ENCODE measurements around the gene LHB. TPM values are rescaled to one million over a fixed set of nuclear protein-coding genes. Genes with fewer than 3 reads are reported as not detected.
A peak's percentile ranks its signal among the peaks of the same experiment; 100 is the strongest.
"Not testable (repeated sequence)": the region's sequence is repeated elsewhere in the genome, so short reads cannot be mapped to it uniquely, and the experiment has no call there.

The LHB gene
- total RNA-seq: not detected

DNA sequence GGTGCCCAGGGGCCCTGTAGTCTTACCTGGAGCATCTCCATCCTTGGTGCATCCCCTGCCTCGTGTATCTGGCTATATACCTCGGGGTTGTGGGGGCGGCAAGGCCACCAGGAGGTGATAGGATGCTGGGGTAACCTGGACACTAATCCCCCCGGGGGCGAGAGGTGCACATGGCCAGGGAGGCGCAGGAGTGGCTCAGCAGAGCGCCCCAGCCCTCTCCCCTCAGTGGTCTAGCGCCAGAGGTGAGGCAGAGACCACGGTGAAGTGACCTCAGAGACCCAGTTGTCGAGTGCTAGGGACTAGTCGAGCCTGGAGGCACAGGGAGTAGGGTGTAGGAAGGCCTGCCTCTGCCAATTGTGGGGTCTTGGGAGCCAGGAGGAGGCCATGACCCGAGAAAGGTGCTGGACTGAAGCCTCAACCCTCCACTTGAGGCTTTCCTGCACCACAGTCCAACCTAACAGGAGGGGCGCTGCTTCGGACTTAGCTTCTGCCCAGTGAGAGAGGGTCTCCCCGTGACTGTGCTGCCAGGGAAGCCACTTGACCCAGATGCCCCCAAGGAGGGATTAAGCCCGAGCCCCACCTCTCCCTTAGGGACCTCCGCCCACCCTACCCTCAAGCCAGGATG is at the start of gene LHB:
LHB (minus strand) TSS at position 51 of the 625 bp plus-strand sequence; CDS start at position 41, 10 bp downstream.
- Mint-ChIP-seq H3K9me3 (no peaks in the 10 kb centered on the region), H3K4me1 (peaks cover 15% of the 10 kb centered on the region), H3K27ac (no peak within 1 kb of the TSS), H3K27me3 (peaks cover 4% of the 10 kb centered on the region), H3K4me3 (peak within 1 kb of the TSS; percentile 94), H3K36me3 (ENCODE audit: low read depth) (peaks cover 26% of the 10 kb centered on the region)
- no peak for ATAC-seq (replicated peaks)

- H3K4me3 Mint-ChIP-seq: no peak overlapping the region
Observed at GRCh38 chr19:49065905-49066512, 49.1 kb upstream of the LHB start.

GRCh38 chr19:49064768-49065611 is 48.1 kb upstream of the LHB start, which contains the start of gene NTF4:
NTF4 (minus strand) TSS chr19:49064818; CDS start chr19:49061997, 2,821 bp downstream.
- Mint-ChIP-seq H3K9me3 (no peaks in the 10 kb centered on the region), H3K4me1 (no peaks in the 10 kb centered on the region), H3K4me3 (no peak within 1 kb of the TSS), H3K36me3 (ENCODE audit: low read depth) (no peaks in the 10 kb centered on the region), H3K27me3 (peaks cover 40% of the 10 kb centered on the region), H3K27ac (no peak within 1 kb of the TSS)
- ATAC-seq (replicated peaks): no peak

More at GRCh38 chr19:49065905-49066512, 49.1 kb upstream of the LHB start:
- no peaks in the 10 kb centered on the region for H3K36me3 Mint-ChIP-seq (ENCODE audit: low read depth)
- peaks cover 41% of the 10 kb centered on the region for H3K27me3 Mint-ChIP-seq
- no peaks in the 10 kb centered on the region for H3K9me3 Mint-ChIP-seq
- H3K27ac Mint-ChIP-seq: no peak overlapping the region
- no peaks in the 10 kb centered on the region for H3K4me1 Mint-ChIP-seq
- ATAC-seq (replicated peaks): no peak

DNA sequence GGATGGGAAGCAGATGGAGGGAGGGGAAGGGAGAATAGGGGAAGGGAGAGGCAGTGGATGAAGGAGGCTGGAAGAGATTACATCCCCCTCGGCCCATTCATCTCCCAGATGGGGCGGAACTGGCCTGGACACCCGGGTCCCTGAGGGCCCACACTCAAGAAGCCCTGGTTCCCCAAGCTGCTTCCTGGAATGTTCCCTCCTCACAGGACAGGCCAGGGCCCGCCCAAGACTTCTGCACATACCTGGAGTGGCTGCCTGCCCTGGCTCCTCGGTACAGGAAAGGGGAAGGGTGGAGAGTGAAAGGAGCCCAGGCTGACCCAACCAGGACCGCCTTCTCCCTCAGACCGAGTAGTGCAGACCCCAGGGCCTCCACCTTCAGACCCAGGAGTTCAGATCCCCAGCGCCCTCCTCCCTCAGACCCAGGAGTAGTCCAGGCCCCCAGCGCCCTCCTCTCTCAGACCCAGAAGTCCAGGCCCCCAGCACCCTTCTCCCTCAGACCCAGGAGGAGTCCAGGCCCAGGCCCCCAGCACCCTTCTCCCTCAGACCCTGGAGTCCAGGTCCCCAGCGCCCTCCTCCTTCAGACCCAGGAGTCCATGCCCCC is 47.2 kb upstream of the LHB start:
- Mint-ChIP-seq H3K4me1 (no peaks in the 10 kb centered on the region), H3K27ac (no peak overlapping the region), H3K9me3 (no peaks in the 10 kb centered on the region), H3K36me3 (ENCODE audit: low read depth) (no peaks in the 10 kb centered on the region), H3K4me3 (no peak overlapping the region), H3K27me3 (peaks cover 38% of the 10 kb centered on the region)
- ATAC-seq (replicated peaks): no peak

DNA sequence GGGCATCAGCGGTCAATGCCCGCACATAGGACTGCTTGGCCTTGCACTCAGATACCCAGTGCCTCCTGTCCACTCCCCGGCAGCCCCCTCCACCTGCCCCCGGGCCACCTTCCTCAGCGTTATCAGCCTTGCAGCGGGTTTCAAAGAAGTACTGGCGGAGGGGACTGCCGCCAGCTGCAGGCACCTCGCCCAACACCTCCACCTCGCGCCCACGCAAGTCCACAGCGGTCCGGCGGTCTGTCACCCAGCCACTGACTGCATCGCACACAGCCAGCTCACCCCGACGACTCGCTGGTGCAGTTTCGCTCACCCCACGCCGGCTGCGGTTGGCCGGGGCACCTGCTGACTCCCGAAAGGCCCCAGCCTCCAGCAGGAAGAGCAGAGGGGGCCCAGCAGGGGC is 44.6 kb upstream of the LHB start:
- peaks cover 8% of the 10 kb centered on the region for H3K4me1 Mint-ChIP-seq
- peaks cover 38% of the 10 kb centered on the region for H3K27me3 Mint-ChIP-seq
- H3K4me3 Mint-ChIP-seq: no peak overlapping the region
- H3K36me3 Mint-ChIP-seq (ENCODE audit: low read depth): no peaks in the 10 kb centered on the region
- no peaks in the 10 kb centered on the region for H3K9me3 Mint-ChIP-seq
- H3K27ac Mint-ChIP-seq: no peak overlapping the region
- ATAC-seq (replicated peaks): peak; percentile 20

DNA sequence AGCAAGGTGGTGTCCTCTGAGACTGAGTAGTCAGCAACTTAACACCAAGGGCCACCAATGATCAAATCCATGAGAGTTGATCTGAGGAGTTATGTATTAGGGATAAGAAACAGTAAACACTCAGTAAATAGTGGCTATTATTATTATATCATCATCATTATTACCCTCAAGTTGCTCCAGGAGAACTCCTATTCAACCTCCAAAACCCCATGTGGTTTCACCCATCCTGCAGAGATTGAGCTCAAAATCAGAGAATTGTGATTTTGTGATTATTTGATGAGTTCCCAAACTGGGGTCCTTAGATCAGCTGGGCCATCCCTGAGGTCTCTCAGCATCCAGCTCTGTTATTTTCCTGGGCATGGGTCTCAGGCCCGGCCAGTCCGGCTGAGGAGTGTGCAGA is 44.1 kb upstream of the LHB start:
- ATAC-seq (replicated peaks): no peak
- H3K4me3 Mint-ChIP-seq: no peak overlapping the region
- H3K9me3 Mint-ChIP-seq: no peaks in the 10 kb centered on the region

DNA sequence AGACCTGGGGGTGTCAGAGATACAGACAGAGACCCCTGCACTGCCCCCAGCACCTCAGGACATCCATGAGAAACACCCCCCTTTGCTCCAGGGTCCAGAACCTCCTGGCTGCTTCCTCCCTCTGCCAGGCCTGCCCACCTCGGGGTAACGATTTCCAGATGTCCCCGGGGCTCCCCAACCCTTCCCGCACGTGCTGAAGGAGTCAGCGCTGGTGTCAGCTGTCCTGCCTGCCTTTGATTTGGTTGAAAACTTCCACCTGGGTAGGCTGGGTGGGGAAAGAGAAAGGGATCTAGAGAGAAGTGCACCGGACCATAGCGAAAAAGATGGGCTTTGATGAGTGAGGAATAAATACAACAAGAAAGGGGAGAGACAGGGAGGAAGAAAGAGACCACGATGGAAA is 42.2 kb upstream of the LHB start:
- Mint-ChIP-seq H3K4me3 (no peak overlapping the region), H3K27me3 (peaks cover 27% of the 10 kb centered on the region), H3K9me3 (no peaks in the 10 kb centered on the region), H3K36me3 (ENCODE audit: low read depth) (no peaks in the 10 kb centered on the region), H3K4me1 (peaks cover 8% of the 10 kb centered on the region), H3K27ac (no peak overlapping the region)
- no peak for ATAC-seq (replicated peaks)

More for the DNA sequence above, 44.1 kb upstream of the LHB start:
- H3K36me3 Mint-ChIP-seq (ENCODE audit: low read depth): no peaks in the 10 kb centered on the region
- H3K4me1 Mint-ChIP-seq: peaks cover 8% of the 10 kb centered on the region
- no peak overlapping the region for H3K27ac Mint-ChIP-seq
- H3K27me3 Mint-ChIP-seq: peaks cover 33% of the 10 kb centered on the region

- ATAC-seq (replicated peaks): no peak
- Mint-ChIP-seq H3K4me1 (peaks cover 8% of the 10 kb centered on the region), H3K27me3 (peaks cover 27% of the 10 kb centered on the region), H3K27ac (no peak overlapping the region), H3K36me3 (ENCODE audit: low read depth) (no peaks in the 10 kb centered on the region), H3K9me3 (no peaks in the 10 kb centered on the region), H3K4me3 (peak overlapping the region; percentile 84)
Observed at GRCh38 chr19:49058562-49058961, 41.7 kb upstream of the LHB start.

GRCh38 chr19:49057636-49058234 is 40.8 kb upstream of the LHB start, which contains the start of gene CGB7:
CGB7 (minus strand) TSS chr19:49057749; CDS start chr19:49055375, 2,374 bp downstream.
- peak; percentile 62 for ATAC-seq (replicated peaks)
- Mint-ChIP-seq H3K36me3 (ENCODE audit: low read depth) (no peaks in the 10 kb centered on the region), H3K4me1 (peaks cover 8% of the 10 kb centered on the region), H3K4me3 (peak within 1 kb of the TSS; percentile 84), H3K27me3 (peaks cover 27% of the 10 kb centered on the region), H3K27ac (no peak within 1 kb of the TSS), H3K9me3 (no peaks in the 10 kb centered on the region)

- not testable (repeated sequence) for H3K9me3 Mint-ChIP-seq; H3K4me1 Mint-ChIP-seq; H3K36me3 Mint-ChIP-seq (ENCODE audit: low read depth); H3K27ac Mint-ChIP-seq; ATAC-seq (replicated peaks)
- peaks cover 27% of the 10 kb centered on the region for H3K27me3 Mint-ChIP-seq
- H3K4me3 Mint-ChIP-seq: peak overlapping the region; percentile 84
Observed at GRCh38 chr19:49056902-49057596, 40.2 kb upstream of the LHB start.

- no peak overlapping the region for H3K27ac Mint-ChIP-seq
- peak overlapping the region; percentile 84 for H3K4me3 Mint-ChIP-seq
- H3K36me3 Mint-ChIP-seq (ENCODE audit: low read depth): no peaks in the 10 kb centered on the region
- ATAC-seq (replicated peaks): peak; percentile 87
- H3K27me3 Mint-ChIP-seq: peaks cover 27% of the 10 kb centered on the region
- no peaks in the 10 kb centered on the region for H3K9me3 Mint-ChIP-seq
- H3K4me1 Mint-ChIP-seq: peaks cover 8% of the 10 kb centered on the region
Observed at GRCh38 chr19:49056101-49056901, 39.4 kb upstream of the LHB start.

DNA sequence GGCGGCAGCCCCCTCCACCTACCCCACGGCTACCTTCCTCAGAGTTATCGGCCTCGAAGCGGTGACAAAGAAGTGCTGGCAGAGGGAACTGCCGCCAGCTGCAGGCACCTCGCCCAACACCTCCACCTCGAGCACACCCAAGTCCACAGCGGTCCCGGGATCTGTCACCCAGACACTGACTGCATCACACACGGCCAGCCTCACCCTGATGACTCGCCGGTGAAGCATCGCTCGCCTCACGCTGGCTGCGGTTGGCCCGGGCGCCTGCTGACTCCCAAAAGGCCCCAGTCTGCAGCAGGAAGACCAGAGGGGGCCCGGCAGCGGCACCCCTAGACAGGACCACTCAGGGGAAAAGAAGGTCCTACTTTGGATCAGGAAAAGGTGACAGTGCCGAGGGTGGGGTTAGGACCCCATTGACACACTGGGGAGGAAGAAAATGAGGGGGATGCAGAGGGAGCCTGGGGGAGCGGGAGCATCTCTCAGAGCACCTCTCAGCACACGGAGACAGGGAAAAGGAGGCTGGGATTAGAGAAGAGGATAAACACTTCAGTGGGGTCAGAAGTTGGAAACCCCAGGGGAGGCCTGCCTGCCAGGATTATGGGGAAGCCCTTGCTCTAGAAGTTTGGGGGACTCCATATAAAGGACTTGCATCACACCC is 33.6 kb upstream of the LHB start:
- H3K36me3 Mint-ChIP-seq (ENCODE audit: low read depth): not testable (repeated sequence)

GRCh38 chr19:49049834-49050233 is 32.9 kb upstream of the LHB start:
- not testable (repeated sequence) for ATAC-seq (replicated peaks); H3K36me3 Mint-ChIP-seq (ENCODE audit: low read depth); H3K9me3 Mint-ChIP-seq

More for the DNA sequence above, 33.6 kb upstream of the LHB start:
- H3K27me3 Mint-ChIP-seq; H3K4me1 Mint-ChIP-seq; H3K4me3 Mint-ChIP-seq; ATAC-seq (replicated peaks); H3K27ac Mint-ChIP-seq; H3K9me3 Mint-ChIP-seq: not testable (repeated sequence)

More at GRCh38 chr19:49049834-49050233, 32.9 kb upstream of the LHB start:
- H3K27me3 Mint-ChIP-seq, H3K4me3 Mint-ChIP-seq, H3K27ac Mint-ChIP-seq, H3K4me1 Mint-ChIP-seq: not testable (repeated sequence)
